HG02943 (cell line): ENCODE measurements around the gene SF3A1.

Experiments
- ATAC-seq: cut with Tn5 transposase; IDR thresholded peaks from one replicate; pipeline ENCODE4 v1.9.1; 2021; ENCODE audit warnings: mild to moderate bottlenecking, low read depth, moderate library complexity; ENCODE audit not compliant: unreplicated experiment

SF3A1 gene

DNA sequence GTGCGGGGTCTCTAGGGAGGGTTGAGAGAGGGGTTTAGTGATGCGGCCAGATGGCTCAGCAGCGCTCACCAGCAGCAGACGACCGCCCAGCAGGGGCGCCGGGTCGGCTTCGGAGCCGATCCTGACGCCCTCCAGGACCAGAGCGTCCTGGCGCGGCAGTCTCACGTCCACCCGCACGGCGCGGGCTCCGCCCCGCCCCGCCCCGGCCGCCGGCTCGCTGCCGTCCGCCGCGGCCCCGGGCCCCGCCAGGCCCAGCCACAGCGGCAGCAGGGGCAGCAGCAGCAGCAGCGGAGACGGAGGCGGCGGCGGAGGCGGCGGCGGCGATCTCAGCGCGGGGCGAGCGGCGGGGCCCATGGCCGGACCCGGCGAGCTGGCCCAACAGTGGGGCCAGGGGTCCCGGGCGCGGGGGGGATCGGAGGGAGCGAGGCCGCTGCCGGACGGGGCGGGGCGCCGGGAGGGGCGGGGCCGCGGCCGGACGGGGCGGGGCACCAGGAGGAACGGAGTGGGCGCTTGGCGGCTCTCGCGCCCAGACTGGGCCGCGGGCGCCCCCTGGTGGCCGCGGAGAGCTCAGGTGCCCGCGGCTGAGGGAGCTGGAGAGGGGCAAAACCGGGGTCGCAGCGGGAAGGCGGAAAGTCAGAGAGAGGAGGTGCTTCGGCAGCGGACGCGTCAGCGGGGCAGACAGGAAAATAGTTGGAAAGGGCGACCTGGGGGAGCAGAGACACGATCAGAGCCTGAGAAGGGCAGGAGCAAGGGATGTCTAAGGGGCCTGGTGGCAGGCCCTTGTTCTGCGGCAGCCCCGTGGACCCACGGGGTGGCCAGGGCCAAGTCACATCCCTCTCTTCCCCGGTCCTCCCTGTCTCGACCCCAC lies 30.5 kb upstream of the SF3A1 start, which contains the start of gene RNF215:
Gene RNF215, minus strand, starts transcription at position 452 of the 868 bp plus-strand sequence. Its CDS starts 98 bp downstream, at position 354.
- peak; percentile 70 for ATAC-seq

DNA sequence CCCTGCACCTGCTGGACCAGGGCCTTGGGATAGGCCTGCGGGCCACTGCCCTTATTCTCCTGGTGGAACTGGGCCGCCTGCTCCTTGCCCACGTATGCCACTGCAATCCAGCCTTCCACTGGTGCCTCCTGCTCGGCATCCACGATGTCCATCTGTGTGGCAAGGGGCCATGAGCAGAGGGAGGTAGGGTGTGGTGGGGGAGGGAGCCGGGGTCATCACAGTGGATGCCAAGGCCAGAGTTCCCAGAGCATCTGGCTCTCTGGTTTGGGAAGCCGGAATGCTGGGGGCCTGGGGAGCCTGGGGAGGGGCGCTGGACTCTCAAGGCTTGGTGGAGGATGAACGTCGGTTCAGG lies 29.9 kb upstream of the SF3A1 start:
- no peak for ATAC-seq

- no peak for ATAC-seq
Observed at GRCh38 chr22:30385942-30386341, 29.2 kb upstream of the SF3A1 start.

- no peak for ATAC-seq
Observed at GRCh38 chr22:30383061-30383460, 26.4 kb upstream of the SF3A1 start.

DNA sequence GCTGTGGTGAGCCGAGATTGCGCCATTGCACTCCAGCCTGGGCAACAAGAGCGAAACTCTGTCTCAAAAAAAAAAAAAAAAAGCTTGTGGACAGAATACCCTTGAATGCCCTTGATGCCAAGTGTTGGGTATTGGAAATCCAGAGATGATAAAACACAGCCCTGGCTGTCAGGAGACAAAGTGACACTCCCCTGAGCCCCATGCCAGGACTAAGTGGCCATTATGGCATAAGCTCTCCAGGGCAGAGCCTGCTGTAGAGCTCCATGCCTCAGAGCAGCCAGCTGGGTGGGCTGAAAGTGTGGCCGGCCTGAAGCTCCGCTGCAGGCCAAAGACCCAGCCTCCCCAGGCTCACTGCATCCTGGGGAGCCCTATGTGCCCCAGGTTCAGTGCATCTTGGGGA lies 25.6 kb upstream of the SF3A1 start:
- no peak for ATAC-seq

GRCh38 chr22:30381264-30381663 lies 24.6 kb upstream of the SF3A1 start:
- no peak for ATAC-seq

GRCh38 chr22:30380011-30380410 lies 23.3 kb upstream of the SF3A1 start:
- no peak for ATAC-seq

DNA sequence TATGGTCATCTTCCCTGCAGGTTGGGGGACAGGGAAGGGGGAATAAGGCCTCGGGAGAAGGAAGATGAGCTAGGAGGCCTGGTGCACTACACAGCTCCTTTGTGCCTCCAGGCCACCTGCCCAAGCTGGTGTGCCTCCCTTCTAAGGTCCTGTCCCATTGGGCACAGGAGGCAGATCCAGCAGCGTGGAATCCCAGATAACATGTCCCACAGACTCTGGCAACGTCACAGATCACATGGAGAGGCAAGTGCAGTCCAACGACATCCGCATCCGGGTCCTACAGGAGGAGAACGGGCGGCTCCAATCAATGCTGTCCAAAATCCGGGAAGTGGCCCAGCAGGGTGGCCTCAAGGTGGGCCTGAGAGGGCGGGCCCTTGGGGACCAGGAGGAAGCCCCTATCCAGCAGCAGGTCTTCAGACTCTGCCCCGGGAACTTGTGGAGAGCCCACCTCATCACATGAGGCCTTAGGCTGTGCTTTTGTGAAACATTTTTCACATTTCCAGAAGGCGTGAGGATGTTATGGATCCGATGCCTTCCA lies 18.7 kb upstream of the SF3A1 start:
- no peak for ATAC-seq

GRCh38 chr22:30373331-30374325 lies 16.9 kb upstream of the SF3A1 start:
- no peak for ATAC-seq

DNA sequence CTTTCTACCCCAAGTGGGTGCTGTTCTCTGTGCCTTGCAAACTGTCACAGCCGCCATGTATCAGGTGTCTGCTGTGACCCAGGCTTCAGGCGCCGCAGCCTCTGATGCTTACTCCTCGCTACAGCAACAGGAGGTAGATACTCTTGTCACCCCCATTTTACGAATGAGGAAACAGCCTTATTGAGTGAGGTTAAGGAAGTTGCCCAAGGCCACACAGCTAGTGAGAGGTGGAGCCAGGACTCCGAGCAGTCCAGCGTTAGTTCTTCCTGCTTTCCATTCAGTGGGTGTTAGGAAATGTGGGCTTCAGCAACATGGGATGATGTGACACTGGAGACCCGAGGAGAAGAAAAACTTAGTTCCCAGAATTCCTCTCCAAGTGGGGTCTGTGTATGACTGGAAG lies 16.2 kb upstream of the SF3A1 start:
- no peak for ATAC-seq

DNA sequence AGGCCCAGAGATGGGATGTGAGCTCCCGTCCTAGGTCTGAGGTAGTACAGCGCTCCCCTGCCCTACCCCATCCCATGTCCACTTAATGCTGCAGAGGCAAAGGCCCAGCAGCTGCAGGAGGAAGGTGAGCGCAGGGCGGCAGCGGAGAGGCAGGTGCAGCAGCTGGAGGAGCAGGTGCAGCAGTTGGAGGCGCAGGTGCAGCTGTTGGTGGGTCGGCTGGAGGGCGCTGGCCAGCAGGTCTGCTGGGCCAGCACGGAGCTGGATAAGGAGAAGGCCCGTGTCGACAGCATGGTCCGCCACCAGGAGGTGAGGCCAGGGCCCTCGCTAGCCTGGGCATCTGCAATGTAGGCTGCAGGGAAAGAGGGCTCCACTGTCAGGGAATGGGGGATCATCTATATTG lies 15.3 kb upstream of the SF3A1 start:
- ATAC-seq = no peak

DNA sequence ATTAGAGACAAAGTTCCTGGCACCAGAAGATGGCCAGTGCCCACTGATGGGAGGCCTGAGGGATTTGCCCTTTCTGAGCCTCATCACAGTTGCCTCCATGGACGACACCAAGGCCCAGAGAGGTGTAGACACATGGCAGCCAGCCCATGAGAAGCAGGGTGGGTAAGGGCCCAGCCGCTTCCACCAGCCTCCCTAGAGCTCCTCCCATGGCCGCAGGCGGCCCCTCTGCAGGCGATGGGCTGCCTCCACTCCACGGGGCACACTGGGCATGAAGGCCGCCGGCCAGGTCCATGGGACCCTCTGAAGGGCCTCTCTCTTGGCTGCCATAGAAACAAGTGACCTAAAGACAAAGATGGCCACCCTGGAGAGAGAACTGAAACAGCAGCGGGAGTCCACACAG lies 14.6 kb upstream of the SF3A1 start:
- ATAC-seq = no peak

- no peak for ATAC-seq
Observed at GRCh38 chr22:30370641-30371230, 14.0 kb upstream of the SF3A1 start.

DNA sequence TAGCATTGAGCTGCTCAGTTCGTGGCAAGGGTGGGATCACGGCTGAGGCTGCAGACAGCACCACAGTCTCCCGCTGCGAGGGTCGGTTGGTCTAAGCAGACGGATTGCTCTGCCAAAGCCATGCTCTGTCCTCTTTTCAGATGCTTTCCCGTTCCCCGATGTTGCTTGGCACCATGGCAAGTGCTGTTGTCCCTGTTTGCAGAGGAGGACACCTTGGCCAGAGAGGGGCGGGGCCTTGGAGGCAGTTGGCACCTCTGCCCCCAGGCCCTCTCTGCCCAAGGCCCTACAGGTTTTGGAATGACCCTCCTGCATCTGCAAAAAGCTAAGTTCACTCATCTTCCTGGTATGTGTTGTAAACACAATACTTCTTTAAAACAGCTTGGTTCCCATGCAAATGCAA lies 11.7 kb upstream of the SF3A1 start:
- no peak for ATAC-seq

- ATAC-seq = no peak
Observed at GRCh38 chr22:30365891-30366290, 9.2 kb upstream of the SF3A1 start.

GRCh38 chr22:30362651-30363281 lies 6.1 kb upstream of the SF3A1 start:
- no peak for ATAC-seq

- no peak for ATAC-seq
Observed at GRCh38 chr22:30361916-30362650, 5.4 kb upstream of the SF3A1 start.

DNA sequence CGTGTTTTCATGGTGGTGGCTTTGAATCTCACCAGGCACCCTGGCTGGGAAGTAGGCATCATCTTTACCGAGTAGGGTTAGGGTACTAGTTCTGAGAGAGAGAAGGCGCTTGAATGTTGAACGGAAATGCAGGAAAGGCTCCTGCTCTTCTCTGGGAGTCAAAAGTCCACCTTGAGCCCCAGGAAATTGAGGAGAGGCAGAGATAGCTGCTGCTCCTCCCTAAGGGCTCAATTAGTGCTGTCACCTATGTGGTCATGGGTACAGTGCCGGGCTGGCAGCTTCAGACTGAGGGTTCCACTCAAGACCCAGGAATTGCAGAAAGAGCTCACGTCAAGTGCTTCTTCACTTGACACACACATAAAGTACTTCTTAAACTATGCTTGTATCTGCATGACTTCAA lies 1.8 kb upstream of the SF3A1 start:
- ATAC-seq = no peak

- no peak for ATAC-seq
Observed at GRCh38 chr22:30357650-30358215, 1.0 kb upstream of the SF3A1 start.
